K562 (cell line): ENCODE data around the gene MAGED1. TPM values are rescaled to one million over a fixed set of nuclear protein-coding genes. Genes with fewer than 3 reads are reported as not detected.

ENCODE experiments used
- ATAC-seq: fragments of 200-7000 bp; cut with Tn5 transposase; 3 replicates; pipeline ENCODE4 v1.9.1; 2020; ENCODE audit warnings: moderate library complexity
- BruUV-seq: library from RNA; stranded (reverse); fragments of 400-500 nt; replicated peaks from 2 replicates; lab custom pipeline; 2021; lab: Mats Ljungman, UMichigan
- CTCF ChIA-PET: fragments of 300-600 bp; formaldehyde crosslinking; extraction: SDS; loops from one replicate; lab custom pipeline; 2021; ENCODE audit warnings: low intra/inter-chr PET ratio; lab: Yijun Ruan, JAX
- POLR2A ChIA-PET: fragments of 300-600, 350-650 bp; sonication (Branson Sonifier 250); formaldehyde crosslinking; extraction: SDS; loops from one replicate; lab custom pipeline; 2021; ENCODE audit warnings: antibody characterized with exemption, inconsistent platforms; lab: Yijun Ruan, JAX
- DNase-seq, 4 experiments: peaks; one replicate each; pipeline versions ENCODE4 v3.0.0 to v3.0.0-alpha.2; 2011 to 2018; ENCODE audit warnings: low spot score in 3 of 4, mixed read lengths in 3 of 4; ENCODE audit errors: extremely low read depth in 1 of 4
- FAIRE-seq: peaks from 2 replicates; lab custom pipeline; 2011; peaks lifted over from hg19 to GRCh38; lab: Jason Lieb, UNC
- H2AFZ ChIP-seq: 2 replicates; pipeline ENCODE4 v1.6.0; 2011; ENCODE audit warnings: low read depth, low read length, control low read depth, inconsistent platforms
- H3K27ac ChIP-seq: fragments of 200-600 bp; 3 replicates; pipeline ENCODE4 v1.8.0; 2011; ENCODE audit warnings: low read depth, mild to moderate bottlenecking, control low read depth, inconsistent platforms, low read length, moderate library complexity, mixed read lengths; ENCODE audit errors: extremely low read depth
- H3K27me3 ChIP-seq, 2 experiments: fragments of 300-600 bp in 1 of 2; 2 replicates in 1 of 2; 3 replicates in 1 of 2; pipeline versions ENCODE4 v1.6.0 to v1.8.0; 2011; ENCODE audit warnings: inconsistent platforms in 2 of 2, low read length in 2 of 2, mild to moderate bottlenecking in 1 of 2, mixed read lengths in 1 of 2, moderate library complexity in 1 of 2; ENCODE audit not compliant: control insufficient read depth in 2 of 2, insufficient read depth in 2 of 2
- H3K36me3 ChIP-seq: fragments of 300-600 bp; 3 replicates; pipeline ENCODE4 v1.8.0; 2011; ENCODE audit warnings: mild to moderate bottlenecking, low read length, inconsistent platforms; ENCODE audit not compliant: control insufficient read depth, insufficient read depth
- H3K4me1 ChIP-seq, 2 experiments: fragments of 200-600 bp in 1 of 2; replicated peaks in 1 of 2; 2 replicates in 1 of 2; 3 replicates in 1 of 2; pipeline versions ENCODE4 v1.5.1 to v1.8.0; 2011; ENCODE audit warnings: inconsistent platforms in 2 of 2, low read length in 2 of 2, mild to moderate bottlenecking in 1 of 2, mixed read lengths in 1 of 2, moderate library complexity in 1 of 2; ENCODE audit not compliant: control insufficient read depth in 2 of 2, insufficient read depth in 2 of 2
- H3K4me2 ChIP-seq: 2 replicates; pipeline ENCODE4 v1.6.1; 2011; ENCODE audit warnings: low read length, control low read depth, inconsistent platforms, mixed read lengths; ENCODE audit not compliant: insufficient read depth
- H3K4me3 ChIP-seq: fragments of 200-600 bp; sonication (generic), shearing (Covaris generic); 2 replicates; pipeline ENCODE4 v1.5.1; 2016; ENCODE audit warnings: control low read depth, inconsistent platforms
- H3K79me2 ChIP-seq: fragments of 200-600 bp; 3 replicates; pipeline ENCODE4 v1.8.0; 2011; ENCODE audit warnings: low read length, inconsistent platforms; ENCODE audit not compliant: control insufficient read depth, insufficient read depth
- H3K9ac ChIP-seq, 2 experiments: 2 replicates each; pipeline versions ENCODE4 v1.6.0 to v1.6.1; 2011; ENCODE audit warnings: low read depth in 2 of 2, low read length in 2 of 2, control low read depth in 1 of 2, inconsistent platforms in 1 of 2, mild to moderate bottlenecking in 1 of 2, mixed read lengths in 1 of 2; ENCODE audit not compliant: insufficient read depth in 1 of 2
- H3K9me1 ChIP-seq: one replicate; pipeline ENCODE4 v1.6.0; 2011; ENCODE audit warnings: inconsistent platforms, mild to moderate bottlenecking, low read length, moderate library complexity; ENCODE audit not compliant: control insufficient read depth, insufficient read depth
- H3K9me3 ChIP-seq: replicated peaks from 2 replicates; pipeline ENCODE4 v1.5.1; 2011; ENCODE audit warnings: low read depth, low read length, inconsistent platforms; ENCODE audit not compliant: control insufficient read depth, insufficient read depth
- H4K20me1 ChIP-seq: replicated peaks from 2 replicates; pipeline ENCODE4 v1.6.1; 2011; ENCODE audit warnings: low read length, inconsistent platforms, mixed read lengths; ENCODE audit not compliant: control insufficient read depth, insufficient read depth
- BHLHE40 ChIP-seq: IDR thresholded peaks from 2 replicates; pipeline ENCODE4 v1.6.1; 2011; ENCODE audit warnings: low read length, improper control_type of control experiment
- ESRRA ChIP-seq: fragments of 450-650 bp; IDR thresholded peaks from 2 replicates; pipeline ENCODE4 v1.6.1; 2014; ENCODE audit warnings: low read depth, mild to moderate bottlenecking, moderate library complexity, borderline replicate concordance
- FOXM1 ChIP-seq, 2 experiments: fragments of 450-650 bp in 1 of 2; sonication (generic) in 1 of 2; formaldehyde crosslinking in 1 of 2; IDR thresholded peaks; 2 replicates each; pipeline versions ENCODE4 v1.6.1 to v1.9.0; 2017 to 2022; ENCODE audit warnings: low read depth in 2 of 2, mild to moderate bottlenecking in 2 of 2, missing genetic modification reagents in 1 of 2, moderate library complexity in 1 of 2
- HOXB6 ChIP-seq: fragments of 250-450 bp; sonication (Bioruptor Pico); IDR thresholded peaks from 2 replicates; pipeline ENCODE4 v1.5.1; 2022; ENCODE audit warnings: mild to moderate bottlenecking, borderline replicate concordance
- IRF9 ChIP-seq: fragments of 450-650 bp; IDR thresholded peaks from 2 replicates; pipeline ENCODE4 v1.6.1; 2016; ENCODE audit warnings: missing biosample characterization, missing genetic modification characterization
- KDM4B ChIP-seq, 2 experiments: fragments of 450-650 bp in 1 of 2; sonication (generic) in 1 of 2; IDR thresholded peaks; 2 replicates each; pipeline ENCODE4 v1.6.1; 2016 to 2017; ENCODE audit warnings: borderline replicate concordance in 2 of 2, antibody characterized with exemption in 1 of 2, low read depth in 1 of 2, mild to moderate bottlenecking in 1 of 2
- MCM7 ChIP-seq, 2 experiments: fragments of 450-650 bp; IDR thresholded peaks; 2 replicates each; pipeline ENCODE4 v1.6.1; 2016 to 2018
- MEF2D ChIP-seq: conservative IDR thresholded peaks from 2 replicates; pipeline ENCODE4 v1.6.1; 2016; ENCODE audit warnings: low read depth, missing genetic modification characterization, missing compliant biosample characterization
- MXI1 ChIP-seq: IDR thresholded peaks from 2 replicates; pipeline ENCODE4 v1.6.1; 2011; ENCODE audit warnings: low read depth, mild to moderate bottlenecking, improper control_type of control experiment, low read length
- PCBP1 ChIP-seq: fragments of 200-400 bp; formaldehyde crosslinking; IDR thresholded peaks from 2 replicates; pipeline ENCODE4 v1.6.1; 2018; ENCODE audit warnings: mild to moderate bottlenecking, low read depth, low read length; ENCODE audit not compliant: poor library complexity, severe bottlenecking
- RBBP5 ChIP-seq: fragments of 200-600 bp; sonication (generic); IDR thresholded peaks from 2 replicates; pipeline ENCODE4 v1.6.1; 2012; ENCODE audit warnings: borderline replicate concordance, mild to moderate bottlenecking, low read length, control low read depth, inconsistent platforms; ENCODE audit not compliant: insufficient read depth, poor library complexity, severe bottlenecking
- TAF1 ChIP-seq: IDR thresholded peaks from 2 replicates; pipeline ENCODE4 v1.6.1; 2011; ENCODE audit warnings: mild to moderate bottlenecking, low read length, moderate library complexity; ENCODE audit not compliant: insufficient read depth, control insufficient read depth, severe bottlenecking; ENCODE audit errors: extremely low read depth
- TBP ChIP-seq: optimal IDR thresholded peaks from 2 replicates; pipeline ENCODE3; 2011; ENCODE audit warnings: low read depth, low read length, improper control_type of control experiment
- TSHZ1 ChIP-seq: fragments of 250-450 bp; sonication (Bioruptor Pico); IDR thresholded peaks from 2 replicates; pipeline ENCODE4 v1.4.0; 2020; ENCODE audit warnings: mild to moderate bottlenecking, moderate library complexity
- ZBTB5 ChIP-seq: fragments of 450-650 bp; IDR thresholded peaks from 2 replicates; pipeline ENCODE4 v1.6.1; 2017; ENCODE audit warnings: antibody characterized with exemption
- ZNF589 ChIP-seq: fragments of 200-800 bp; sonication (Bioruptor generic); IDR thresholded peaks from 2 replicates; pipeline ENCODE4 v1.6.1; 2016; ENCODE audit warnings: low read depth, missing genetic modification characterization, missing compliant biosample characterization
- ZNF696 ChIP-seq: fragments of 250-450 bp; sonication (Bioruptor Pico); conservative IDR thresholded peaks from 2 replicates; pipeline ENCODE4 v1.4.0; 2020; ENCODE audit warnings: mild to moderate bottlenecking, moderate library complexity
- WGBS: fragments of 100-300 bp; shearing (Covaris generic); methylation state at CpG from one replicate; pipeline ENCODE4 v1.1.6; 2016; ENCODE audit warnings: low coverage, mixed read lengths; ENCODE audit not compliant: insufficient coverage; ENCODE audit errors: missing lambda C conversion rate; 5-methylcytosine and 5-hydroxymethylcytosine counted together
- in situ Hi-C: fragments of 300-500 bp; cut with MboI; formaldehyde crosslinking; loops from 4 replicates; pipeline ENCODE4 v1.15.0; 2018; ENCODE audit warnings: inconsistent platforms, mixed read lengths
- intact Hi-C: fragments of 100-400 bp; cut with micrococcal nuclease; formaldehyde crosslinking; loops from 2 replicates; pipeline ENCODE4 v1.14.2; 2022
- polyA plus RNA-seq, 8 experiments: library from polyadenylated mRNA; depleted of rRNA in 4 of 8; stranded (reverse) in 5 of 8; unstranded in 3 of 8; fragments of >200 nt; fragmentation: Nextera tagmentation in 2 of 8; fragmentation: Illumina TruSeq in 1 of 8; extraction: Ambion mirVana in 2 of 8; extraction: Trizol in 1 of 8; gene quantifications; 2 replicates each; pipeline versions ENCODE4 v1.2.1 to v1.2.3, GENCODE V29; 2011 to 2014; ENCODE audit warnings: inconsistent platforms in 1 of 8, missing spikeins in 1 of 8
- total RNA-seq, 7 experiments: library from RNA; depleted of rRNA in 6 of 7; stranded (reverse); fragments of >200 nt in 6 of 7; fragmentation: Illumina TruSeq in 2 of 7; extraction: Trizol in 2 of 7; gene quantifications; 2 replicates each; pipeline versions ENCODE4 v1.2.1 to v1.2.3, GENCODE V29; 2011 to 2021; ENCODE audit warnings: low replicate concordance in 1 of 7

MAGED1 gene
- total and polyA plus RNA-seq, 9 of the 15 experiments (the other 6 are each of a cell fraction or from before 2014, with no cell fraction given) = 5.7 to 41.2 (median 12.7) TPM

- in situ Hi-C loops = no loop called here
- Histone ChIP-seq H3K4me3 (no peak overlapping the region), H3K9me3 (no peaks in the 10 kb centered on the region), H3K9ac (no peak overlapping the region), H3K27me3 (no peaks in the 10 kb centered on the region), H3K79me2 (no peaks in the 10 kb centered on the region), H2AFZ (no peak overlapping the region), H3K27ac (no peak overlapping the region), H4K20me1 (no peaks in the 10 kb centered on the region), H3K4me2 (no peak overlapping the region), H3K36me3 (no peaks in the 10 kb centered on the region), H3K4me1 (no peaks in the 10 kb centered on the region; a peak in 1 of 5 replicates), H3K9me1 (no peaks in the 10 kb centered on the region)
- intact Hi-C loops = no loop called here
- POLR2A ChIA-PET = no interaction called here
- CTCF ChIA-PET = no interaction called here
- BruUV-seq = no TSS peak
- no peak for TF ChIP-seq MXI1
- no peak for TF ChIP-seq TAF1
- TF ChIP-seq ZNF696 = no peak
- no peak for TF ChIP-seq ZNF589 (CRISPR knock-in tag)
- no peak for TF ChIP-seq MEF2D (tag)
- no peak for TF ChIP-seq KDM4B (IDR thresholded peaks at IDR 0.05; ENCODE audit: borderline replicate concordance in 2 of 2, low read depth in 1 of 2)
- TF ChIP-seq PCBP1 = no peak
- TF ChIP-seq IRF9 (tag) = no peak
- TF ChIP-seq HOXB6 (CRISPR knock-in tag) = no peak
- no peak for TF ChIP-seq FOXM1 (IDR thresholded peaks at IDR 0.05; ENCODE audit: low read depth)
- TF ChIP-seq FOXM1 (CRISPR knock-in tag; IDR thresholded peaks at IDR 0.05; ENCODE audit: low read depth) = no peak
- no peak for TF ChIP-seq BHLHE40
- TF ChIP-seq MCM7 (IDR thresholded peaks at IDR 0.05) = no peak
- TF ChIP-seq ZBTB5 = no peak
- no peak for TF ChIP-seq TBP
- no peak for TF ChIP-seq ESRRA
- TF ChIP-seq TSHZ1 (CRISPR knock-in tag) = no peak
- TF ChIP-seq RBBP5 = no peak
- ATAC-seq (no peak), FAIRE-seq (no peak), DNase-seq (no peak)
- no CpG with 5 or more reads among the region's 1 CpG for WGBS
These were observed 41.3 kb upstream of the MAGED1 start for GRCh38 chrX:51852096-51852495.
